HEK293T (cell line): Measurements from ENCODE around the gene MED12L.
"Not testable (repeated sequence)": the region's sequence is repeated elsewhere in the genome, so short reads cannot be mapped to it uniquely, and the experiment has no call there.

Experiments used
- CTCF ChIA-PET: fragments of 350-600 bp; formaldehyde crosslinking; extraction: SDS; loops from one replicate; lab custom pipeline; 2021; ENCODE audit warnings: antibody characterized with exemption, inconsistent platforms; lab: Yijun Ruan, JAX
- POLR2A ChIA-PET: fragments of 350-600 bp; formaldehyde crosslinking; extraction: SDS; loops from one replicate; lab custom pipeline; 2020; ENCODE audit warnings: antibody characterized with exemption, inconsistent platforms; lab: Yijun Ruan, JAX
- DNase-seq: peaks from one replicate; pipeline ENCODE4 v3.0.0; 2012; ENCODE audit warnings: mixed read lengths; ENCODE audit errors: extremely low spot score
- ARNT ChIP-seq: fragments of 450-650 bp; IDR thresholded peaks from 2 replicates; pipeline ENCODE4 v1.6.1; 2017; ENCODE audit warnings: mild to moderate bottlenecking
- BHLHE40 ChIP-seq: fragments of 450-650 bp; IDR thresholded peaks from 2 replicates; pipeline ENCODE4 v1.6.1; 2016; ENCODE audit warnings: mild to moderate bottlenecking, moderate library complexity, borderline replicate concordance
- CTBP1 ChIP-seq: fragments of 450-650 bp; IDR thresholded peaks from 2 replicates; pipeline ENCODE4 v1.6.1; 2016; ENCODE audit warnings: borderline replicate concordance
- ELF4 ChIP-seq: fragments of 450-650 bp; IDR thresholded peaks from 2 replicates; pipeline ENCODE4 v1.6.1; 2017; ENCODE audit warnings: antibody characterized with exemption
- FOXA1 ChIP-seq: fragments of 450-650 bp; IDR thresholded peaks from 2 replicates; pipeline ENCODE4 v1.6.1; 2016; ENCODE audit warnings: mild to moderate bottlenecking
- FOXK2 ChIP-seq: fragments of 450-650 bp; IDR thresholded peaks from 2 replicates; pipeline ENCODE4 v1.6.1; 2016; ENCODE audit warnings: mild to moderate bottlenecking
- FOXM1 ChIP-seq: fragments of 450-650 bp; IDR thresholded peaks from 2 replicates; pipeline ENCODE4 v1.6.1; 2017; ENCODE audit warnings: mild to moderate bottlenecking, borderline replicate concordance
- HDGF ChIP-seq: fragments of 450-650 bp; IDR thresholded peaks from 2 replicates; pipeline ENCODE4 v1.6.1; 2017; ENCODE audit warnings: antibody characterized with exemption, borderline replicate concordance
- L3MBTL2 ChIP-seq: fragments of 450-650 bp; conservative IDR thresholded peaks from 2 replicates; pipeline ENCODE4 v1.6.1; 2016; ENCODE audit warnings: mild to moderate bottlenecking
- LEF1 ChIP-seq: fragments of 450-650 bp; IDR thresholded peaks from 2 replicates; pipeline ENCODE4 v1.6.1; 2017; ENCODE audit warnings: mild to moderate bottlenecking, borderline replicate concordance
- NFRKB ChIP-seq: fragments of 450-650 bp; IDR thresholded peaks from 2 replicates; pipeline ENCODE4 v1.6.1; 2016; ENCODE audit warnings: mild to moderate bottlenecking, moderate library complexity
- SP1 ChIP-seq: fragments of 450-650 bp; IDR thresholded peaks from 2 replicates; pipeline ENCODE4 v1.6.1; 2017
- SUZ12 ChIP-seq: fragments of 450-650 bp; IDR thresholded peaks from 2 replicates; pipeline ENCODE4 v1.6.1; 2016; ENCODE audit warnings: mild to moderate bottlenecking
- TARDBP ChIP-seq: fragments of 450-650 bp; IDR thresholded peaks from 2 replicates; pipeline ENCODE4 v1.6.1; 2016
- ZNF384 ChIP-seq: fragments of 450-650 bp; IDR thresholded peaks from 2 replicates; pipeline ENCODE4 v1.6.1; 2016
- TF ChIP-seq, protein P1 (sequence below): fragments of 450-650 bp; IDR thresholded peaks from 2 replicates; pipeline ENCODE4 v1.6.1; 2016

The MED12L gene

DNA sequence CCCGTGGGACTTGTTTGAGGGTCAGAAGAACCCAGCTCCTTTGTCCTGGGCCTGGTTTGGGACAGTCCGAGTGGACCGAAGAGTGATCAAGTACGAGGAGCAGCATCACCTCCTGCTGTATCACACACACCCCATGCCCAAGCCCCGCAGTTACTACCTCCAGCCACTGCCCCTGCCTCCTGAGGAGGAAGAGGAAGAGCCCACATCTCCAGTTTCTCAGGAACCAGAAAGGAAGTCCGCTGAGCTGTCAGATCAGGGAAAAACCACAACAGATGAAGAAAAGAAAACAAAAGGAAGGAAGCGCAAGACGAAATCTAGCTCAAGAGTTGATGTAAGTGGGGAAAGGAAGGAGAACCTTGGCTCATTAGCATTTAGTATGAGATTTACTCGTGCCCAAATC lies 302.4 kb downstream of the MED12L start:
- POLR2A ChIA-PET: no interaction called here
- CTCF ChIA-PET: interaction anchor here (1.1 kb wide), 1 partner anchor 9 kb away, joined by 3 read pairs; no protein-coding TSS in a partner anchor
- TF ChIP-seq LEF1 (no peak), SP1 (no peak), TARDBP (no peak), ZNF384 (no peak), NFRKB (no peak), FOXK2 (no peak)
- DNase-seq: no peak

DNA sequence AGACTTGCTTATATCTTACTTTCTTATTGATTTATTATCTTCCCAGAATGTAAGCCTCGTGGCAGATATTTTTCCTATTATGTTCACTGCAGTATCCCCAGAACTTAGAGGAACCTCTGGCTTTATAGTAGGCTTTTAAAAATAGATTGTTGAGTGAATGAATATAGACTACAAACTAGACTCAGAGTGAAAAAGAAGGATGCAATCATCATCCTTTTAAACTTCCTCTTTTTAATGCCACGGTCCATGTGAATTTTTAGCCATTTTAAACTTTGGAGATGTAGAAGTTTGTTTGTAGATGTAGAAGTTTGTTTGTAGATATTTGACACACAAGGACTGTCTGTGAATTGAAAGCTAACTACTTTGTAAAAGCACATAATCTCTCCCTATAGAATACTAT lies 306.3 kb downstream of the MED12L start:
- TF ChIP-seq ZNF384: no peak
- TF ChIP-seq TARDBP: no peak
- no peak for DNase-seq
- CTCF ChIA-PET: no interaction called here
- POLR2A ChIA-PET: no interaction called here

GRCh38 chr3:151392191-151392590 lies 306.7 kb downstream of the MED12L start:
- CTCF ChIA-PET, POLR2A ChIA-PET, DNase-seq: not testable (repeated sequence)

DNA sequence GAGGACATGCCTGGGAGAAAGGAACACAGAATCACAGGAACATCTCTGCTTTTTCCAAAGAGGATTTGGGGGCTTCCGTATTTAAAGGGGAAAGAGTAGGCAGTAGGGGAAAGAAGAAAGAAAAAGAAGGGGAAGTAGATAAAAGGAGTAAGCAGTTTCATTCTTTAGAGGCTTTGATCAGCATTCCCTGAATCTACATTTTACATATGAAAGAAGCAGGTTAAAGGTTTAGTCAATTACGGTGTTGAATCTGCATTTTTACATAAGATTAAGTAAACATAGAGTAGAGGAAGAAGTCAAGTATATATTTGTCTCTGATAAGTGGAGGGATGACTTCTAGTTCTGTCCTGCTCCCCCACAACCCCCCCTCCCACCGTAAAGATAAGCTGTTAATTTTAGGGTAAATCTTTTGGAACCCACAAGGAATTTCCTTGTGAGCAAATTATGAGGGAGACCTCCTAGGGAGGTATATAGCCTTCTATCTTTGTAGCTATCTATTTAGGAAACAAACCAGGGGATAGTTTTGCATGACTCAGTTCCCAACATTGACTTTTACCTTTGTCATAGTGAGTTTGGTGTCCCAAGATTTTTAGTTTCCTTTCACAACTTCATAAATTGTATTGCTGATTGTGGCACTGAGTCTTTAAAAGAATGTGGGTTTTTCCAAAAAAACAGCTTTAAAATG lies 307.8 kb downstream of the MED12L start:
- ChIA-PET POLR2A (no interaction called here), CTCF (no interaction called here)
- TF ChIP-seq LEF1: no peak
- TF ChIP-seq L3MBTL2: no peak
- no peak for TF ChIP-seq ARNT
- TF ChIP-seq ELF4: no peak
- TF ChIP-seq FOXK2: no peak
- no peak for TF ChIP-seq FOXA1
- no peak for DNase-seq

- POLR2A ChIA-PET: no interaction called here
- TF ChIP-seq L3MBTL2: no peak
- TF ChIP-seq, protein P1, sequence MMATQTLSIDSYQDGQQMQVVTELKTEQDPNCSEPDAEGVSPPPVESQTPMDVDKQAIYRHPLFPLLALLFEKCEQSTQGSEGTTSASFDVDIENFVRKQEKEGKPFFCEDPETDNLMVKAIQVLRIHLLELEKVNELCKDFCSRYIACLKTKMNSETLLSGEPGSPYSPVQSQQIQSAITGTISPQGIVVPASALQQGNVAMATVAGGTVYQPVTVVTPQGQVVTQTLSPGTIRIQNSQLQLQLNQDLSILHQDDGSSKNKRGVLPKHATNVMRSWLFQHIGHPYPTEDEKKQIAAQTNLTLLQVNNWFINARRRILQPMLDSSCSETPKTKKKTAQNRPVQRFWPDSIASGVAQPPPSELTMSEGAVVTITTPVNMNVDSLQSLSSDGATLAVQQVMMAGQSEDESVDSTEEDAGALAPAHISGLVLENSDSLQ: no peak
- no peak for TF ChIP-seq NFRKB
- TF ChIP-seq LEF1: no peak
- no peak for TF ChIP-seq CTBP1
- TF ChIP-seq SUZ12: no peak
- TF ChIP-seq FOXA1: no peak
- TF ChIP-seq FOXK2: no peak
- TF ChIP-seq SP1: no peak
- no peak for DNase-seq
- CTCF ChIA-PET: no interaction called here
These were observed 308.5 kb downstream of the MED12L start for GRCh38 chr3:151393941-151394340.

DNA sequence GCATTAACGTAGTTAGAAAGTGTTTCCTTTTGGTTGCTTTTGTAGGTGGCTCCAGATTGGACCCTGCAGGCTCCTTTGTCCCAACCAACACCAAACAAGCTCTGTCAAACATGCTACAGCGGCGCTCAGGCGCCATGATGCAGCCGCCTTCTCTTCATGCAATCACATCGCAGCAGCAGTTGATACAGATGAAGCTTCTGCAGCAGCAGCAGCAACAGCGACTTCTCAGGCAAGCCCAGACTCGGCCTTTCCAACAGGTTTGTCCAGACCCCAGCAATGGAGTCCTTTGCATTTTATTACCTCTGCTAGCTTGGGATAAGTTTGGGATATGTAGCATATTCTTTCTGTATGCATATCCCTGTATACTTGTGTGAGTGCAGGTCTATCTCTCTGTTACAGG lies 309.1 kb downstream of the MED12L start:
- no peak for DNase-seq
- TF ChIP-seq TARDBP (no peak), L3MBTL2 (no peak)
- POLR2A ChIA-PET: no interaction called here
- CTCF ChIA-PET: no interaction called here

GRCh38 chr3:151395806-151396205 lies 310.3 kb downstream of the MED12L start:
- TF ChIP-seq SP1 (no peak), CTBP1 (no peak), BHLHE40 (no peak), SUZ12 (no peak), ARNT (no peak), FOXM1 (no peak), FOXK2 (no peak), L3MBTL2 (no peak), LEF1 (no peak)
- TF ChIP-seq, protein P1: no peak
- DNase-seq: no peak
- ChIA-PET CTCF (no interaction called here), POLR2A (no interaction called here)

DNA sequence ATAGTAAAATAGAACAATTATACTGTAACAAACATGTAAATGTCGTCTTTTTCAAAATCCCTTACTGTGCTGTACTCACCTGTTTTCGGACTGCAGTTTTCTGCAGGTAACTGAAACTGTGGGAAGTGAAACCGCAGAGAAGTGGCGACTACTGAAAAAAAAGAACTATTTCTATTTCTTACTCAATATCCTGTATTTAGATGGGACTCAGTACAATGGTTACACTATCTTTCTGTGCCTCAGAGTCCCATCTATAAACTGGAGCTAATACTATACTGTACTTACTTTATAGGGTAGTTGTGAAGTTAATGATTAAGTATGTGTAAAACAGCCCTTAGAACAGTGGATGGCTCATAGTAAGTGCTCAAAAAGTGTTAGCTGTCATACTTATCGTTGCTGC lies 313.4 kb downstream of the MED12L start:
- ChIA-PET POLR2A (no interaction called here), CTCF (no interaction called here)
- DNase-seq: no peak
- TF ChIP-seq SP1: no peak
- TF ChIP-seq FOXK2: no peak
- TF ChIP-seq TARDBP: no peak
- no peak for TF ChIP-seq ZNF384
- TF ChIP-seq, protein P1: no peak
- no peak for TF ChIP-seq NFRKB
- no peak for TF ChIP-seq ELF4
- TF ChIP-seq BHLHE40: no peak
- no peak for TF ChIP-seq FOXM1
- TF ChIP-seq L3MBTL2: no peak
- no peak for TF ChIP-seq LEF1
- TF ChIP-seq HDGF: no peak
- TF ChIP-seq FOXA1: no peak
